ENCODE data around the gene SMIM15.
A peak's percentile ranks its signal among the peaks of the same experiment; 100 is the strongest.

Gene SMIM15, protein sequence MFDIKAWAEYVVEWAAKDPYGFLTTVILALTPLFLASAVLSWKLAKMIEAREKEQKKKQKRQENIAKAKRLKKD

DNA sequence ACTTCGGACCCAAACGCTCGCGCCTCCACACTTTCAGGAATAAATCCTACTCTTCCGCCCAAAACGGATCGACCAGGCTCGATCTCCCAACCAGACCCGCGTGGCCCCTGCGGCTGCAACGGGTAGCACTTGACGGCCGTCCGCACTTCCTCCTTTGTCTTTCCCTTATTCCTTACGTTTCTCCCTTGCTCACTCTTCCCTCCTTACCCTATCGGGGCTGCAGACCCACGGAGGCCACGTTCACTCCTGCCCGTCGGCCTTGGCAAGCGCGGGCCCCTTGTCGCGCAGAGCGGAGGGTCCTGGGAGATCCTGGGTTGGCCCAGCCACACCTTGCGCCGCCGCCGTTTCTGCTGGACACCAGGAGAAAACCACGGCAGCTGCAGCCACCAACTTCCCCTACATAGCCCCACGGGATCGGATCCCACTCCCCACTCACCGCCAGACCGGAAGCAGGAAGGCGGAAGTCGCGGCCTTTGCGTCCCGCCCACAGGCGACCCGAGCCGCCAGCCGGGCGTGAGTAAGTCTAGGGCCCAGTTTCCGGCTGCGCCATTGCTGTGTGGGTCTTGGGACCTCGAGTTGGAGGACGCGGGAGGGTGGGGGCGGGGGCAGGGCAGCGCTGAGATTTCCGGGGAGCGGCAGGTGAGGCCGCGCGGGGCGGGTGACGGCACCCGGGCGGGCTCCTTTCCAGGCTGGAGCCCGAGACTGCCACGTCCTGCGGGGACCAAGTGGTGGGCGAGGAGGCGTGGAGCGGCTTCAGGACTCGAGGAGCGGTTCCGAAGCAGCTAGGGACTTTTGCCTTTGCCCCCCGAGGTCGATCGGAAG, at the start of gene SMIM15:
TSS of gene SMIM15 (minus strand) at position 459 of the 822 bp plus-strand sequence. CDS start 2,297 bp downstream, outside the sequence.
- H3K27me3 ChIP-seq (ENCODE audit: insufficient read depth, poor library complexity, severe bottlenecking): no peaks in the 10 kb centered on the region
- ATAC-seq (ENCODE audit: low read depth) (peak; percentile 85), DNase-seq (ENCODE audit: low spot score) (peak; percentile 91)
- peaks cover 26% of the 10 kb centered on the region for H3K4me1 ChIP-seq (ENCODE audit: insufficient read depth, poor library complexity, severe bottlenecking)
- TF ChIP-seq CTCF (IDR thresholded peaks at IDR 0.05; ENCODE audit: poor library complexity, severe bottlenecking): no peak
- H3K9me3 ChIP-seq (ENCODE audit: severe bottlenecking): no peaks in the 10 kb centered on the region
- peaks cover 38% of the 10 kb centered on the region for H3K36me3 ChIP-seq (ENCODE audit: low read depth)
- H3K27ac ChIP-seq (ENCODE audit: poor library complexity, severe bottlenecking): peak within 1 kb of the TSS; percentile 79
- H3K4me3 ChIP-seq (ENCODE audit: severe bottlenecking): peak within 1 kb of the TSS; percentile 68

- Histone ChIP-seq H3K4me1 (ENCODE audit: insufficient read depth, poor library complexity, severe bottlenecking) (no peaks in the 10 kb centered on the region), H3K9me3 (ENCODE audit: severe bottlenecking) (no peaks in the 10 kb centered on the region), H3K27ac (ENCODE audit: poor library complexity, severe bottlenecking) (no peak overlapping the region), H3K4me3 (ENCODE audit: severe bottlenecking) (no peak overlapping the region), H3K27me3 (ENCODE audit: insufficient read depth, poor library complexity, severe bottlenecking) (no peaks in the 10 kb centered on the region), H3K36me3 (ENCODE audit: low read depth) (no peaks in the 10 kb centered on the region)
- ATAC-seq (ENCODE audit: low read depth) (peak; percentile 17; the same call in 1 of the 3 replicates), DNase-seq (ENCODE audit: low spot score) (no peak)
- TF ChIP-seq CTCF (IDR thresholded peaks at IDR 0.05; ENCODE audit: poor library complexity, severe bottlenecking): no peak
These were observed 45.6 kb upstream of the SMIM15 start for GRCh38 chr5:61207884-61208283.

GRCh38 chr5:61205013-61205412, 42.7 kb upstream of the SMIM15 start:
- DNase-seq (ENCODE audit: low spot score) (no peak), ATAC-seq (ENCODE audit: low read depth) (no peak)
- Histone ChIP-seq H3K4me1 (ENCODE audit: insufficient read depth, poor library complexity, severe bottlenecking) (no peaks in the 10 kb centered on the region), H3K4me3 (ENCODE audit: severe bottlenecking) (no peak overlapping the region), H3K36me3 (ENCODE audit: low read depth) (no peaks in the 10 kb centered on the region), H3K27me3 (ENCODE audit: insufficient read depth, poor library complexity, severe bottlenecking) (no peaks in the 10 kb centered on the region), H3K27ac (ENCODE audit: poor library complexity, severe bottlenecking) (no peak overlapping the region), H3K9me3 (ENCODE audit: severe bottlenecking) (no peaks in the 10 kb centered on the region)
- no peak for TF ChIP-seq CTCF (IDR thresholded peaks at IDR 0.05; ENCODE audit: poor library complexity, severe bottlenecking)

DNA sequence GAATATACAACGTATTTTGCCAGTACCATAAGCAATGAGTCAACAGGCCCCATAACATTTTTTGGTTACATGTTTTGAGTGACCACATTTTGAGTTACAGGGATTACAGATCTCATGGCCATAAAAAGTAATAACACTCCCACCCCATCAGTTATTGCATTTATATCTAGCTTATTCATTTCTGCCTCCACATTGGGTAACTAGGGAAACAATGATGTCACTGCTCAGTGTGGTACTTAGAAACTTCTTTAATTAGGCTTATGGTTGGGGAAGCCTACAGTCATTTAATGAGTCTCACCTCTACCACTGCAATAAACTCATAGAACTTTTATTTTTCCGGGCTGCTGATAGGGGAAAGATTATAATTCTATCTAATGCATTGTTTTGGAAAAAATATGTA, 39.9 kb upstream of the SMIM15 start:
- no peak overlapping the region for H3K27ac ChIP-seq (ENCODE audit: poor library complexity, severe bottlenecking)
- H3K4me1 ChIP-seq (ENCODE audit: insufficient read depth, poor library complexity, severe bottlenecking): no peaks in the 10 kb centered on the region
- H3K4me3 ChIP-seq (ENCODE audit: severe bottlenecking): no peak overlapping the region
- ATAC-seq (ENCODE audit: low read depth) (no peak), DNase-seq (ENCODE audit: low spot score) (no peak)
- no peaks in the 10 kb centered on the region for H3K36me3 ChIP-seq (ENCODE audit: low read depth)
- H3K9me3 ChIP-seq (ENCODE audit: severe bottlenecking): peaks cover 4% of the 10 kb centered on the region
- TF ChIP-seq CTCF (IDR thresholded peaks at IDR 0.05; ENCODE audit: poor library complexity, severe bottlenecking): no peak
- H3K27me3 ChIP-seq (ENCODE audit: insufficient read depth, poor library complexity, severe bottlenecking): no peaks in the 10 kb centered on the region
